ENCODE results near the gene TCF7L1.

The TCF7L1 gene

DNA sequence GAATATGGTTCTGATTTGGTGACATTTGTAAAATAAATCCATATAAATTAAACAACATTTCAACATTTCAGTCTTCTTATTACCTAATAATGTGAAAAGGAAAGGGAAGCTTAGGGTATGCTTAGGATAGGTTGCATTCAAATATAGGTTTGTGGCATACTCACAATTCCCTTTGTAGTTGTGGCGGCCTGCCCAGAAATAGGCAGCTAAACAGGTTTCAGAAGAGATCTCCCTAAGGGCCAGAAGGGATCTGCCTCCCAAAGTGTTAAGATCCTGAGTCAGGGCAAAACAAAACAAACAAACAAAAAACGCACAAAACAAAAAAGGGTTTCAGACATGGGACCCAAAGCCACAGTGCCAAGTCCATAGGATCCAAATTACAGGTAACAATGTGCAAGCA is 41.4 kb upstream of the TCF7L1 start:
- Histone ChIP-seq H3K27me3 (ENCODE audit: insufficient read depth, poor library complexity, severe bottlenecking) (no peaks in the 10 kb centered on the region), H3K4me1 (ENCODE audit: insufficient read depth, poor library complexity, severe bottlenecking) (no peaks in the 10 kb centered on the region), H3K27ac (ENCODE audit: poor library complexity, severe bottlenecking) (no peak overlapping the region), H3K36me3 (ENCODE audit: low read depth) (no peaks in the 10 kb centered on the region), H3K4me3 (ENCODE audit: severe bottlenecking) (no peak overlapping the region), H3K9me3 (ENCODE audit: severe bottlenecking) (no peaks in the 10 kb centered on the region)
- TF ChIP-seq, protein P1, sequence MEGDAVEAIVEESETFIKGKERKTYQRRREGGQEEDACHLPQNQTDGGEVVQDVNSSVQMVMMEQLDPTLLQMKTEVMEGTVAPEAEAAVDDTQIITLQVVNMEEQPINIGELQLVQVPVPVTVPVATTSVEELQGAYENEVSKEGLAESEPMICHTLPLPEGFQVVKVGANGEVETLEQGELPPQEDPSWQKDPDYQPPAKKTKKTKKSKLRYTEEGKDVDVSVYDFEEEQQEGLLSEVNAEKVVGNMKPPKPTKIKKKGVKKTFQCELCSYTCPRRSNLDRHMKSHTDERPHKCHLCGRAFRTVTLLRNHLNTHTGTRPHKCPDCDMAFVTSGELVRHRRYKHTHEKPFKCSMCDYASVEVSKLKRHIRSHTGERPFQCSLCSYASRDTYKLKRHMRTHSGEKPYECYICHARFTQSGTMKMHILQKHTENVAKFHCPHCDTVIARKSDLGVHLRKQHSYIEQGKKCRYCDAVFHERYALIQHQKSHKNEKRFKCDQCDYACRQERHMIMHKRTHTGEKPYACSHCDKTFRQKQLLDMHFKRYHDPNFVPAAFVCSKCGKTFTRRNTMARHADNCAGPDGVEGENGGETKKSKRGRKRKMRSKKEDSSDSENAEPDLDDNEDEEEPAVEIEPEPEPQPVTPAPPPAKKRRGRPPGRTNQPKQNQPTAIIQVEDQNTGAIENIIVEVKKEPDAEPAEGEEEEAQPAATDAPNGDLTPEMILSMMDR (IDR thresholded peaks at IDR 0.05; ENCODE audit: poor library complexity, severe bottlenecking) = no peak
- DNase-seq (ENCODE audit: low spot score) (no peak), ATAC-seq (ENCODE audit: low read depth) (no peak)

DNA sequence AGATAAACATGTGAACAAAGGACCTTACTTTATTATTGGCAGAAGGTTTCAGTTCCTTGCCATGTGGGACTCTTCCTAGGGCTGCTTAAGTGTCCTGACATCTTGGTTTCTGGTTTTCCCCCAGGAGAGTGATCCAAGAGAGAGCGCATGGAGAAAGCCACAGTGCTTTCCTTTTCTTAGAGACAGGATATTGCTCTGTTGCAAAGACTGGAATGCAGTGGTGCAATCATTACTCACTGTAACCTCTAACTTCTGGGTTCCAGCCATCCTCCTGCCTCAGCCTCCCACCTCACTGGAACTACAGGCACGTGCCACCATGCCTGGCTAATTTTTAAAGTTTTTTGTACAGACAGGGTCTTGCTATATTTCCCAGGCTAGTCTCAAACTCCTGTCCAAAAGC is 38.1 kb upstream of the TCF7L1 start:
- Histone ChIP-seq H3K4me3 (ENCODE audit: severe bottlenecking) (no peak overlapping the region), H3K36me3 (ENCODE audit: low read depth) (no peaks in the 10 kb centered on the region), H3K27ac (ENCODE audit: poor library complexity, severe bottlenecking) (no peak overlapping the region), H3K4me1 (ENCODE audit: insufficient read depth, poor library complexity, severe bottlenecking) (no peaks in the 10 kb centered on the region), H3K9me3 (ENCODE audit: severe bottlenecking) (no peaks in the 10 kb centered on the region), H3K27me3 (ENCODE audit: insufficient read depth, poor library complexity, severe bottlenecking) (no peaks in the 10 kb centered on the region)
- DNase-seq (ENCODE audit: low spot score) (no peak), ATAC-seq (ENCODE audit: low read depth) (no peak)
- TF ChIP-seq, protein P1 (IDR thresholded peaks at IDR 0.05; ENCODE audit: poor library complexity, severe bottlenecking) = no peak

DNA sequence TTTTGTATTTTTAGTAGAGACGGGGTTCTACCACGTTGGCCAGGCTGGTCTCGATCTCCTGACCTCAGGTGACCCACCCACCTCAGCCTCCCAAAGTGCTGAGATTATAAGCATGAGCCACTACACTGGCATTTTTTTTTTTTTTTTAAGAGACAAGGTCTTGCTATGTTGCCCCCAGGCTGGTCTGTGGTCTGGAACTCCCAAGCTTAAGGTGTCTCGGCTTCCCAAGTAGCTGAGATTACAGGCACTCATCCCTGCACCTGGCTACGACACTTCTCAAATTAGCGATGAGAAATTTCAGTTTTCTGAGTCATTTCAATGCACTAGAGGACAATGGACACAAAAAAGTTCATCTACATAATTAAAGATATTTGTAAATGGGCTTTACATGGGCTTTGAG is 36.6 kb upstream of the TCF7L1 start:
- Histone ChIP-seq H3K36me3 (ENCODE audit: low read depth) (no peaks in the 10 kb centered on the region), H3K4me1 (ENCODE audit: insufficient read depth, poor library complexity, severe bottlenecking) (no peaks in the 10 kb centered on the region), H3K27me3 (ENCODE audit: insufficient read depth, poor library complexity, severe bottlenecking) (no peaks in the 10 kb centered on the region), H3K9me3 (ENCODE audit: severe bottlenecking) (no peaks in the 10 kb centered on the region), H3K27ac (ENCODE audit: poor library complexity, severe bottlenecking) (no peak overlapping the region), H3K4me3 (ENCODE audit: severe bottlenecking) (no peak overlapping the region)
- ATAC-seq (ENCODE audit: low read depth) = no peak
- DNase-seq (ENCODE audit: low spot score) = no peak
- TF ChIP-seq, protein P1 (IDR thresholded peaks at IDR 0.05; ENCODE audit: poor library complexity, severe bottlenecking) = no peak

DNA sequence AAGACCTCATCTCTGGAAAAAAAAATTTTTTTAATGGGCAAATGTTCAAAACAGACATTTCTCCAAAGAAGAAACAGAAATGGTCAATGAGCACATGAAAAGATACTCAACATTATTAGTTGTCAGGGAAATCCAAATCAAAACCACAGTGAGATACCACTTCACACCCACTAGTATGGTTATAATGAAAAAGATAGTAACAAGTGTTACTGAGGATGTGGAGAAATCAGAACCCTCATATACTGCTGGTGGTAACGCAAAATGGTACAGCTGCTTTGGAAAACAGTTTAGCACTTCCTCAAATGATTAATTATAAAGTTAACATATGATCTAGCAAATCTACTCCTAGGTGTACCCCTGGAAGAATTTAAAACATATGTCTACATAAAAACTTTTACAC is 29.0 kb upstream of the TCF7L1 start:
- no peak overlapping the region for H3K27ac ChIP-seq (ENCODE audit: poor library complexity, severe bottlenecking)
- H3K9me3 ChIP-seq (ENCODE audit: severe bottlenecking) = no peaks in the 10 kb centered on the region
- no peak for DNase-seq (ENCODE audit: low spot score)
- no peaks in the 10 kb centered on the region for H3K27me3 ChIP-seq (ENCODE audit: insufficient read depth, poor library complexity, severe bottlenecking)
- H3K4me3 ChIP-seq (ENCODE audit: severe bottlenecking) = no peak overlapping the region
- no peak for ATAC-seq (ENCODE audit: low read depth)
- H3K4me1 ChIP-seq (ENCODE audit: insufficient read depth, poor library complexity, severe bottlenecking) = peaks cover 8% of the 10 kb centered on the region
- no peaks in the 10 kb centered on the region for H3K36me3 ChIP-seq (ENCODE audit: low read depth)
- TF ChIP-seq, protein P1 (IDR thresholded peaks at IDR 0.05; ENCODE audit: poor library complexity, severe bottlenecking) = no peak

DNA sequence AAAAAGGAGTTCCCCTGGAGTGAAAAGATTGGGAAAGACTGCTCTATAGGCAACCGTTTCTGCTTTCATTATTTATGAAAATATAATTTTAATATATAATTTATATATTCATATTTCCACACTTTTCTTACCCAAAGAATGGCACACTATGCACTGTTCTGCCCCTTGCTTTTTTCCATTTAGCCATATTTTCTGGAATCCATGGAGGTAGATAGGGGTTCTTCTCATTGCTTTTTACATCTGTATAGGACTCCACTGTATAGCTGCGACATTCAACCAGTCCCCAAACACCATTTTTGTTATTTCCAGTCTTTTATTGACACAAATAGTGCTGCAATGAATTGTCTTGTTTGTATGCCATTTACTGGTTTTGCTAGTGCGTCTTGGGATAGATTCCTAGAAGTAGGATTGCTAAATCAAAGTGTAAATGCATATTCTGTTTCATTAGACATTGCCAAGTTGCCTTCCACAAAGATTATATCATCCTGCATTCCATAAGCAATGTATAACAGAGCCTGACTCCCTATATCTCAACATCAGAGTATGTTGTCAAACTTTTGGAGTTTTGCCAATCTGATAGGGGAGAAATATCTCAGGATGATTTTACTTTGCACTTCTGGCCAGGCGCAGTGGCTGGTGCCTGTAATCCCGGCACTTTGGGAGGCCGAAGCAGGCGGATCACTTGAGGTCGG is 26.6 kb upstream of the TCF7L1 start:
- TF ChIP-seq, protein P1 (IDR thresholded peaks at IDR 0.05; ENCODE audit: poor library complexity, severe bottlenecking) = no peak
- H3K4me1 ChIP-seq (ENCODE audit: insufficient read depth, poor library complexity, severe bottlenecking) = peaks cover 8% of the 10 kb centered on the region
- no peaks in the 10 kb centered on the region for H3K36me3 ChIP-seq (ENCODE audit: low read depth)
- DNase-seq (ENCODE audit: low spot score) (no peak), ATAC-seq (ENCODE audit: low read depth) (peak; percentile 95)
- H3K27ac ChIP-seq (ENCODE audit: poor library complexity, severe bottlenecking) = no peak overlapping the region
- H3K4me3 ChIP-seq (ENCODE audit: severe bottlenecking) = no peak overlapping the region
- no peaks in the 10 kb centered on the region for H3K9me3 ChIP-seq (ENCODE audit: severe bottlenecking)
- H3K27me3 ChIP-seq (ENCODE audit: insufficient read depth, poor library complexity, severe bottlenecking) = no peaks in the 10 kb centered on the region
